GM19438 (cell line): ENCODE results near the gene CD9.
"Not testable (repeated sequence)": the region's sequence is repeated elsewhere in the genome, so short reads cannot be mapped to it uniquely, and the experiment has no call there.

Experiments
- ATAC-seq: cut with Tn5 transposase; IDR thresholded peaks from one replicate; pipeline ENCODE4 v1.9.1; 2021; ENCODE audit warnings: low read depth; ENCODE audit not compliant: unreplicated experiment

The CD9 gene

DNA sequence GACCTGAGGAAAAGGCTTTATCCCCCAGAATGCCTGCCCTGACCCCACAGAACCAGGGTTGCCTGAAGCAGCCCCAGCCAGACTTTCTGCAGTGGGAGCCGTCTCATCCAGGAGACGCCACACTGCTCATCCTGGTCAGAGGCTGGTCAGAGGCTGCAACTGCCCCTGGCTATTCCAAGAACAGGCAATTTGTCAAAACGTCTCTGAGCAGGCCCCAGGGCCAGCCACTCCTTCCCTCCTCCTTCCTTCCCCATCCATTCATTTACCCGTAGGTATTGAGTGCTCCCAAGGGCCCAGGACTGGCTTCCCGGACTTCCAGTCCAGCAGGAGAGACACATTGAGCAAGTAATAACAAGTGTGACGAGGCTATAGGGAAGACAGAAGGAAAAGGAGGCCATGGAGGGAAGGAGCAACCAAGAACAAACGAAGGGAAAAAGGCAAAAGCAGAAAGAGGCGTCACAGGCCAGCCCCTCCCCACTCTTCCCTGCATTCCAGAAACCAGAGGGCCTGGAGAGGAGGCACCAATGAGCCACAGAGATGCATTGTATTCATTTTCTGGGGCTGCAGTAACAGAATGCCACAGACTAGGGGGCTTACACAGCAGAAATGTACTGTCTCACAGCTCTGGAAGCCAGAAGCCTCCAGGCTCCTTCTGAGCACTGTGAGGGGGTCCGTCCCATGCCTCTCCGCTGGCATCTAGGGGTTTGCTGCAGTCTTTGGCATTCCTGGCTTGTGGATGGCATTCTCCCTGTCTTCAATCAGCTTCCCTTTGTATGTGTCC lies 21.0 kb upstream of the CD9 start:
- no peak for ATAC-seq

DNA sequence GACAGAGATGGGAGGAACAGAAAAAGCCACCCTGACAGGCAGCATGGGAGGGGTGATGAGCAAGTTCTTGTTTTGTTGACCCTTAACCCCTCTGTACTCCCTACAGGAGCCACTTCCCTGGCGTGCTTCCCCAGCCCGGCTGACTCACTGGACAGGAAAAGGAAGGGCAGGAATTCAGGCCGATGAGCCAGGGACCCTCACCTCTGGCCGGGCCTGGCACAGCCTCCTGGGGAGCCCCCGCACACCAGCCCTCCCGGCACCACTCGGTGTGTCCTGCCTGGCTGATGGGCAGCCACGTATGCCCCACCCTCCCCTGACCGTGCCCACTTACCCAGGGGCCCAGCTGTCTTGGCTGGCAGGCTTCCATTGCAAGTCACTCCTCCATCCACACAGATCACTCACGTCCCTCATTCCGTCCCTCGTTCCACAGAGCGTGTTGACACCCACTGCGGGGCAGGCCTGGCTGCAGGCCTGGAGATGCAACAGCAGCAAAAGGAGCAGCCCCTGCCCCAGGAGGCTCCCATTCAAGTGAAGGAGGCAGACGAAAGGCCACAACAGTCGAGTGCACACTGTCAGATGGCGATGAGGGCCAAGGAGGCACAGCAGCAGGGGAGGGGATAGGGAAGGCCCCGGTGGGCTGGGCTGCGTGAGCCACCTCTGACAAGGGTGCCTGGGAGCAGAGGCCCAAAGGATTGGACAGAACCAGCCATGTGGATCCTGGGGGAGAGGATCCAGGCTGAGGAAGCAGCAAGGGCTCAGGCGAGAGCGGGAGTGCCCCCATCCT lies 19.7 kb upstream of the CD9 start:
- no peak for ATAC-seq

DNA sequence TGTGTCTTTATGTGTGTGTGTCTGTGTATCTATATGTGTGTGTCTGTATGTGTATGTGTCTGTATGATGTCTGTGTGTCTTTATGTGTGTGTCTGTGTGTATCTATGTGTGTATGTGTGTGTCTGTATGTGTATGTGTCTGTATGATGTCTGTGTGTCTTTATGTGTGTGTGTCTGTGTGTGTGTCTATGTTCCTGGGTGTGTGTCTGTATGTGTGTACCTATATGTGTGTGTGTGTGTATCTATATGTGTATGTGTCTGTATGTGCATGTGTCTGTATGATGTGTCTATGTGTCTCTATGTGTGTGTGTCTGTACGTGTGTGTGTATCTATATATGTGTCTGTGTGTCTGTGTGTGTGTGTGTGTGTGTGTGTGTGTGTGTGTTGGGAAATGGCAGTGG lies 19.0 kb upstream of the CD9 start:
- no peak for ATAC-seq

DNA sequence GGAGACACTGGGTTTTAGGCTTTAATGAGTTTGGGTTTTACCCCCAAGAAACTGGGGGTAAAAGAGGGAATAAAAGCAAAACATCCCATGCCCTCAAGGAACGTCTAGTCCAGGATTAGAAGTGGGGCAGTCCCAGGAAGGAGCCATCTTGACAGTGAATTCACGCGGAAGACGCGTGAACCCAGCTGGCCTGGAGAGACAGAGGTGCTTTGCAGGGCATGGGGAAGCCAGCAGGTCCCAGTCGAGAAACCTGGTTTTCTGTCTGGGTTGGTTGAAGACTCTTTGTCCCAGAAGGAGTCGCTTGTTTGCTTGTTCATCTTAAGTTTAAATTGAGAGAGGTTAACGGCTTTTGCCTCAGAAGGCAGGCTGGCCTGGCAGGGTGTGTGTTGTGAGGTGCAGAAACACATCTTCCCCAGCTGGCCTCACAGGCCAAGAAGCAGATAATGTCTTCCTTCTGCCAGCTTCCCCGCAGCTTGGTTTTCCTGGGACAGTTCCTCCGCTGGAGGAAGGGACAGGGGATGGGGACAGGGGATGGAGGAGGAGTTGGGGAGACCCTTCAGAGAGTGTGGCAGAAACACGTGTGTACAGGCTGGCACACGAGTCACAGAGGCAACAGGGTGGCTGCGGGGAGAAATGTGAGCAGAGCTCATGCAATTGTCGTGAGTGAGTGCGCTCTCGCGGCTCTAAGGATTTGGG lies 18.5 kb upstream of the CD9 start:
- no peak for ATAC-seq

DNA sequence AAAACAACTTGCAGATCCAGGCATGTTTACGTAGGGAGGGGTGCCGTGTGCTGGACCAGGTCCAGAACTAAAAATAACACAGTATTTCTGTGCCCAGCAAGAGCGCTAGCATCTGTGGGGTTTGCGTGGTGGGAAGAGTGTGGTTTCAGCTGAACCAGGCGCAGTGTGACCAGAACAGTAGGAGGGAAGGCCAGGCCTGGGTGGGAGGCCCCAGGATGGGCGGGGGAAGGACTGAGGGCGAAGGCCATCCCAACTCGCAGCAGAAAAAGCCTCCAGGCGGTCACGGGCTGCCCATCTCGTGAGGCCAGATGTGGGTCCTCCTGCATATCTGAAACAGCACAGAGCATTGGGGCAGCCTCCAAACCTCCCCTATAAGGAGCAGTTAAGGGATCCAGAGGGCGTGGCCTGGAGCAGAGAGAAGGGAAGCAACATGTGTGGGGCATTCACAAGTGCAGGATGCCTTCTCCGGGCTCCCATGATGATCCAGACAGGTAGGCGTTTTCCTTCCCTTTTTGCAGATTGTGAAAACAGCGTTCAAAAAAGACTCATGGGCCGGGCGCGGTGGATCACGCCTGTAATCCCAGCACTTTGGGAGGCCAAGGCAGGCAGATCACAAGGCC lies 17.8 kb upstream of the CD9 start:
- ATAC-seq: no peak

DNA sequence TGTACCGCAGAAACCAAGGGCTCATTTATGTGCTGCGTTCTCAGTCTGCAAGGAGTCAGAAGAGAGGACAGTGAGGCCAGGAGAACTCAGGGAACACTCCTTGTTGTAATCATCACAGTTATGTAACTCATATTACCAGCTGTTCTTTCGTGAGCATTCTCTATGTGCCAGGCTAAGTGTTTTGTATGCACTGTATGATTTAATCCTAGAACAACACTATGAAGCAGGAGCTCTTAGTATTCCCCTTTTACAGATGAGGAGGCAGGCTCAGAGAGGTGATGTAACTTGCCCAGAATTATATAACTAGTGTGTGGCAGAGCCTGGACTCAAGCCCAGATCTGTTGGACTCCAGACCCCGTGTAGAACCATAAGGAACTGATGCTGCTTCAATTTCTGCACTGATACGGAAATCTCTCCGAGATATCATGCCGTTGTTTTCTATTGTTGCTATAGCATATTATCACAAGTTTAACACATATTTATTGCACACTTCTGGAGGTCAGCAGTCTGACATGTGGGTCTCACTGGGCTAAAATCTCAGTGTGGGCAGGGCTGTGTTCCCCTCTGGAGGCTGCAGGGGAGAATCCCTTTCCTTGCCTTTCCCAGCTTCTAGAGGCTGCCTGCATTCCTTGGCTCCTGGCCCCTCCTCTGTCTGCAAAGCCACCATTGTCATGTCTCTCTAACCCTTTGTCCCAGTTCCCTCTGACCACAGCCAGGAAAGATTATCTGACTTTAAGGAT lies 16.3 kb upstream of the CD9 start:
- ATAC-seq: no peak

- ATAC-seq: no peak
Observed at GRCh38 chr12:6185961-6186827, 14.0 kb upstream of the CD9 start.

GRCh38 chr12:6187948-6188793 lies 12.0 kb upstream of the CD9 start:
- ATAC-seq: no peak

DNA sequence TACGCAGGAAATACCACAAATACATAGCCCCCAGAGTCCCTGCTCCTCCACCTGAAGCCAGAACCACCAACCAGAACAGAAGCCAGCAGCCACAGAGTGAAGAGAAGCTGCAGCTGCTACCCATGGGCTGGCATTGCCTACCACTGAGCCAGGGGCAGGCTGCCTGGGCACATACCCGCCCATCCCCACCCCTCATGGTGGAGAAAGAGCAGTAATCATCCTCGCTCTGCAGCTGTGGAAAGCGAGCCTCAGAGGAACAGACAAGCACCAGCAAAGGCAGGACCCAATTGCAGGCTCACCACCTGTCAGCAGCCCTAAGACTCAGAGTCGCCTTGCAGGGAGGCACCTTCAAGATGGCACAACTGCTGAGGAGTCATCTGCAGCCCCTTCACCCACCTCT lies 11.2 kb upstream of the CD9 start:
- ATAC-seq: no peak

GRCh38 chr12:6189952-6190598 lies 10.1 kb upstream of the CD9 start:
- not testable (repeated sequence) for ATAC-seq

DNA sequence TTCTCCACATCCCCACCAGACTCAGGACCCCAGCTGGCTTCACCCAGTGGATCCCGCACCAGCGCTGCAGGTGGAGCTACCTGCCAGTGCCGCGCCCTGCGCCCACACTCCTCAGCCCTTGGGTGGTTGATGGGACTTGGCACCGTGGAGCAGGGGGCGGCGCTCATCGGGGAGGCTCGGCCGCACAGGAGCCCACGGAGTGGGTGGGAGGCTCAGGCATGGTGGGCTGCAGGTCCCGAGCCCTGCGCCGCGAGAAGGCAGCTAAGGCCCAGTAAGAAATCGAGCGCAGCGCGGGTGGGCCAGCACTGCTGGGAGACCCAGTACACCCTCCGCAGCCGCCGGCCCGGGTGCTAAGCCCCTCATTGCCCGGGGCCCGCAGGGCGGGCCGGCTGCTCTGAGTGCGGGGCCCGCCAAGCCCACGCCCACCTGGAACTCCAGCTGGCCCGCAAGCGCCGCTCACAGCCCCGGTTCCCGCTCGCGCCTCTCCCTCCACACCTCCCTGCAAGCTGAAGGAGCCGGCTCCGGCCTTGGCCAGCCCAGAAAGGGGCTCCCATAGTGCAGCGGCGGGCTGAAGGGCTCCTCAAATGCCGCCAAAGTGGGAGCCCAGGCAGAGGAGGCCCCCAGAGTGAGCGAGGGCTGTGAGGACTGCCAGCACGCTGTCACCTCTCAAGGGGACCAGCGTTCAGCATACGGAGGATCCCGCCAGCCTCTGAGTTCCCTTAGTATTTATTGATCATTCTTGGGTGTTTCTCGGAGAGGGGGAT lies 9.3 kb upstream of the CD9 start:
- ATAC-seq: not testable (repeated sequence)

- no peak for ATAC-seq
Observed at GRCh38 chr12:6192604-6193380, 7.4 kb upstream of the CD9 start.

- no peak for ATAC-seq
Observed at GRCh38 chr12:6193853-6194815, 6.1 kb upstream of the CD9 start.

GRCh38 chr12:6195665-6196535 lies 4.3 kb upstream of the CD9 start:
- no peak for ATAC-seq
